Endothelial cell of umbilical vein (primary cell): ENCODE measurements around the gene MOB3B. TPM values are rescaled to one million over a fixed set of nuclear protein-coding genes. Genes with fewer than 3 reads are reported as not detected.

ENCODE experiments used
- BruUV-seq: library from RNA; stranded (reverse); fragments of 400-500 nt; replicated peaks from 2 replicates; lab custom pipeline; 2021; lab: Mats Ljungman, UMichigan
- CTCF ChIA-PET: fragments of 300-600, 350-600 bp; sonication (Branson Sonifier 250); formaldehyde crosslinking; loops from one replicate; lab custom pipeline; 2021; ENCODE audit warnings: antibody characterized with exemption, inconsistent platforms; lab: Charles Lee
- POLR2A ChIA-PET: fragments of 300-600, 350-600 bp; sonication (Branson Sonifier 250); formaldehyde crosslinking; loops from one replicate; lab custom pipeline; 2021; ENCODE audit warnings: antibody characterized with exemption, inconsistent platforms; lab: Charles Lee
- DNase-seq: peaks from one replicate; pipeline ENCODE4 v3.0.0-alpha.2; 2011; ENCODE audit warnings: low read depth, low spot score
- FAIRE-seq: peaks from 2 replicates; lab custom pipeline; 2011; peaks lifted over from hg19 to GRCh38; lab: Jason Lieb, UNC
- H2AFZ ChIP-seq: 2 replicates; pipeline ENCODE4 v1.6.0; 2012; ENCODE audit warnings: low read depth, low read length, control low read depth, inconsistent platforms
- H3K27ac ChIP-seq: 2 replicates; pipeline ENCODE4 v1.5.1; 2011; ENCODE audit warnings: low read depth, mild to moderate bottlenecking, control low read depth, low read length, moderate library complexity; ENCODE audit not compliant: insufficient read depth
- H3K27me3 ChIP-seq, 2 experiments: 2 replicates each; pipeline versions ENCODE4 v1.6.0 to v1.6.1; 2011; ENCODE audit warnings: low read length in 2 of 2, mixed read lengths in 1 of 2; ENCODE audit not compliant: control insufficient read depth in 2 of 2, insufficient read depth in 2 of 2
- H3K36me3 ChIP-seq, 2 experiments: 2 replicates in 1 of 2; 3 replicates in 1 of 2; pipeline ENCODE4 v1.5.1; 2011; ENCODE audit warnings: low read length in 2 of 2, mild to moderate bottlenecking in 1 of 2, moderate library complexity in 1 of 2; ENCODE audit not compliant: control insufficient read depth in 2 of 2, insufficient read depth in 2 of 2; ENCODE audit errors: extremely low read depth in 1 of 2
- H3K4me1 ChIP-seq: 3 replicates; pipeline ENCODE4 v1.5.1; 2011; ENCODE audit warnings: mild to moderate bottlenecking, low read length; ENCODE audit not compliant: control insufficient read depth, insufficient read depth; ENCODE audit errors: extremely low read depth
- H3K4me2 ChIP-seq: 2 replicates; pipeline ENCODE4 v1.6.1; 2011; ENCODE audit warnings: low read length, control low read depth, mixed read lengths; ENCODE audit not compliant: insufficient read depth
- H3K4me3 ChIP-seq, 3 experiments: fragments of 200-600 bp in 1 of 3; sonication (generic), shearing (Covaris generic) in 1 of 3; replicated peaks in 1 of 3; 2 replicates each; pipeline ENCODE4 v1.5.1; 2011 to 2016; ENCODE audit warnings: control low read depth in 3 of 3, low read length in 3 of 3, mild to moderate bottlenecking in 2 of 3, inconsistent platforms in 1 of 3, low read depth in 1 of 3, moderate library complexity in 1 of 3; ENCODE audit not compliant: insufficient read depth in 1 of 3
- H3K79me2 ChIP-seq: 2 replicates; pipeline ENCODE4 v1.6.0; 2012; ENCODE audit warnings: low read length, inconsistent platforms; ENCODE audit not compliant: control insufficient read depth, insufficient read depth
- H3K9ac ChIP-seq: replicated peaks from 2 replicates; pipeline ENCODE3; 2011; ENCODE audit warnings: low read length, control low read depth; ENCODE audit not compliant: insufficient read depth; ENCODE audit errors: extremely low read depth
- H3K9me1 ChIP-seq: replicated peaks from 3 replicates; pipeline ENCODE4 v1.6.0; 2011; ENCODE audit warnings: mild to moderate bottlenecking, low read length; ENCODE audit not compliant: control insufficient read depth, insufficient read depth; ENCODE audit errors: extremely low read depth
- H3K9me3 ChIP-seq: replicated peaks from 2 replicates; pipeline ENCODE4 v1.5.1; 2012; ENCODE audit warnings: low read length, inconsistent platforms; ENCODE audit not compliant: control insufficient read depth, insufficient read depth
- H4K20me1 ChIP-seq: replicated peaks from 2 replicates; pipeline ENCODE3; 2011; ENCODE audit warnings: mild to moderate bottlenecking, low read length; ENCODE audit not compliant: control insufficient read depth, insufficient read depth; ENCODE audit errors: extremely low read depth
- CTCF ChIP-seq, 2 donors: IDR thresholded peaks; 1 replicate in 1 of 2; 2 replicates in 1 of 2; pipeline ENCODE4 v1.5.1; 2011; ENCODE audit warnings: low read length in 2 of 2, mild to moderate bottlenecking in 2 of 2, moderate library complexity in 2 of 2, control low read depth in 1 of 2, inconsistent platforms in 1 of 2, low read depth in 1 of 2; ENCODE audit not compliant: insufficient read depth in 1 of 2; ENCODE audit errors: extremely low read depth in 1 of 2
- FOS ChIP-seq: IDR thresholded peaks from 2 replicates; pipeline ENCODE4 v1.6.1; 2011; ENCODE audit warnings: mild to moderate bottlenecking, low read length, moderate library complexity, borderline replicate concordance; ENCODE audit not compliant: insufficient read depth
- GATA2 ChIP-seq: IDR thresholded peaks from 2 replicates; pipeline ENCODE4 v1.7.0; 2011; ENCODE audit warnings: low read depth, mild to moderate bottlenecking, moderate library complexity, mixed read lengths, low read length; ENCODE audit not compliant: insufficient read length, insufficient read depth
- JUN ChIP-seq: IDR thresholded peaks from 2 replicates; pipeline ENCODE4 v1.6.1; 2011; ENCODE audit warnings: borderline replicate concordance, low read depth; ENCODE audit not compliant: insufficient read length, insufficient read depth
- MAX ChIP-seq: IDR thresholded peaks from 2 replicates; pipeline ENCODE4 v1.6.1; 2011; ENCODE audit not compliant: insufficient read depth, insufficient read length
- POLR2A ChIP-seq: IDR thresholded peaks from 2 replicates; pipeline ENCODE4 v1.6.1; 2012; ENCODE audit warnings: low read depth, mild to moderate bottlenecking, control low read depth, low read length
- dilution Hi-C: fragments of 300-500 bp; cut with MboI; formaldehyde crosslinking; loops from one replicate; pipeline ENCODE4 v1.15.0; 2019; ENCODE audit warnings: low sequenced_read_pairs; ENCODE audit not compliant: extremely low pct_ligation_motif_present
- intact Hi-C: fragments of 100-400 bp; cut with micrococcal nuclease; formaldehyde crosslinking; loops from one replicate; pipeline ENCODE4 v1.10.0; 2022
- polyA plus RNA-seq, 4 experiments: library from polyadenylated mRNA; depleted of rRNA in 3 of 4; stranded (reverse) in 3 of 4; unstranded in 1 of 4; fragments of >200 nt; gene quantifications; 2 replicates each; pipeline versions ENCODE4 v1.2.1 to v1.2.3, GENCODE V29; 2011 to 2012; ENCODE audit warnings: missing spikeins in 1 of 4
- total RNA-seq: library from RNA; stranded (reverse); gene quantifications from 2 replicates; pipeline ENCODE4 v1.2.3, GENCODE V29; 2021

MOB3B gene
- total and polyA plus RNA-seq, 2 donors (not counting 3 experiments of a cell fraction or from before 2014, with no cell fraction given): 0.03 TPM; not detected in 1

GRCh38 chr9:27475057-27475595, 54.5 kb downstream of the MOB3B start:
- no peak overlapping the region for H2AFZ ChIP-seq
- H3K27ac ChIP-seq: no peak overlapping the region
- BruUV-seq: no TSS peak
- H3K36me3 ChIP-seq: no peaks in the 10 kb centered on the region
- H3K79me2 ChIP-seq: no peaks in the 10 kb centered on the region
- no peak for TF ChIP-seq GATA2
- TF ChIP-seq JUN: no peak
- TF ChIP-seq CTCF (IDR thresholded peaks at IDR 0.05; ENCODE audit: extremely low read depth in 1 of 2, insufficient read depth in 1 of 2, low read depth in 1 of 2, low read length in 2 of 2): no peak
- no peak for TF ChIP-seq FOS
- no peak for TF ChIP-seq POLR2A
- no peak for TF ChIP-seq MAX
- no peaks in the 10 kb centered on the region for H3K9me3 ChIP-seq
- no peaks in the 10 kb centered on the region for H3K4me1 ChIP-seq
- no peaks in the 10 kb centered on the region for H3K9me1 ChIP-seq
- ChIA-PET CTCF (interaction anchor here (1.4 kb wide), 1 partner anchor 14 kb away, joined by 4 read pairs; no protein-coding TSS in a partner anchor), POLR2A (no interaction called here)
- FAIRE-seq: no peak
- H4K20me1 ChIP-seq: peaks cover 2% of the 10 kb centered on the region
- H3K27me3 ChIP-seq: peaks cover 0 to 3% of the 10 kb centered on the region in 2 experiments
- no peak overlapping the region for H3K4me3 ChIP-seq
- dilution Hi-C loops (no loop called here), intact Hi-C loops (no loop called here)
- no peak overlapping the region for H3K4me2 ChIP-seq
- no peak overlapping the region for H3K9ac ChIP-seq
- DNase-seq: no peak
